CD4-positive, CD25-positive, alpha-beta regulatory T cell (primary cell): ENCODE results near the gene MAPK8IP1. TPM values are rescaled to one million over a fixed set of nuclear protein-coding genes. Genes with fewer than 3 reads are reported as not detected.

ENCODE experiments used
- ATAC-seq, 2 donors: fragments of 150-1000 bp; cut with Tn5 transposase; one replicate each; pipeline ENCODE4 v1.10.0; 2021; ENCODE audit warnings: low read depth in 2 of 2, moderate number of reproducible peaks in 2 of 2, moderate library complexity in 1 of 2
- DNase-seq, 3 donors: peaks; one replicate each; pipeline versions ENCODE4 v3.0.0 to v3.0.0-alpha.2; 2012 to 2022; ENCODE audit warnings: mixed read lengths in 1 of 3
- H3K27ac ChIP-seq: one replicate; pipeline ENCODE4 v1.7.0; 2013; ENCODE audit warnings: mild to moderate bottlenecking, low read length; ENCODE audit not compliant: insufficient read depth, poor library complexity, severe bottlenecking
- H3K27me3 ChIP-seq: one replicate; pipeline ENCODE4 v1.7.0; 2013; ENCODE audit warnings: low read length; ENCODE audit not compliant: control insufficient read depth, insufficient read depth
- H3K36me3 ChIP-seq: one replicate; pipeline ENCODE4 v1.7.0; 2013; ENCODE audit warnings: mild to moderate bottlenecking, low read length, moderate library complexity; ENCODE audit not compliant: control insufficient read depth, insufficient read depth
- H3K4me1 ChIP-seq: 2 replicates; pipeline ENCODE4 v1.7.0; 2013; ENCODE audit warnings: mild to moderate bottlenecking, low read length; ENCODE audit not compliant: insufficient read depth, control insufficient read depth, poor library complexity, severe bottlenecking
- H3K4me3 ChIP-seq: one replicate; pipeline ENCODE4 v1.7.0; 2013; ENCODE audit warnings: low read depth, mild to moderate bottlenecking, low read length, moderate library complexity
- H3K9me3 ChIP-seq, 2 experiments: 1 replicate in 1 of 2; 2 replicates in 1 of 2; pipeline ENCODE4 v1.7.0; 2013; ENCODE audit warnings: low read length in 2 of 2, mild to moderate bottlenecking in 1 of 2, moderate library complexity in 1 of 2; ENCODE audit not compliant: control insufficient read depth in 2 of 2
- H3K27ac Mint-ChIP-seq, 3 donors: one replicate each; pipeline ENCODE4 v1.8.0; 2020 to 2022; ENCODE audit warnings: mild to moderate bottlenecking in 3 of 3, mixed read lengths in 3 of 3, moderate library complexity in 2 of 3
- H3K27me3 Mint-ChIP-seq: one replicate; pipeline ENCODE4 v1.8.0; 2022; ENCODE audit warnings: mild to moderate bottlenecking, mixed read lengths
- H3K36me3 Mint-ChIP-seq: one replicate; pipeline ENCODE4 v1.8.0; 2020; ENCODE audit warnings: mixed read lengths
- H3K4me1 Mint-ChIP-seq, 4 donors: one replicate each; pipeline ENCODE4 v1.8.0; 2020 to 2022; ENCODE audit warnings: mixed read lengths in 4 of 4, mild to moderate bottlenecking in 1 of 4
- H3K4me3 Mint-ChIP-seq, 4 donors: one replicate each; pipeline ENCODE4 v1.8.0; 2020 to 2022; ENCODE audit warnings: mild to moderate bottlenecking in 4 of 4, mixed read lengths in 4 of 4, moderate library complexity in 3 of 4
- H3K9me3 Mint-ChIP-seq, 7 donors: one replicate each; pipeline ENCODE4 v1.8.0; 2020 to 2022; ENCODE audit warnings: mixed read lengths in 7 of 7, mild to moderate bottlenecking in 3 of 7, moderate library complexity in 2 of 7
- polyA plus RNA-seq, 4 donors: library from polyadenylated mRNA; unstranded; fragments of 300-500 nt; fragmentation: Illumina TruSeq; gene quantifications; one replicate each; pipeline ENCODE4 v1.2.3, GENCODE V29; 2021
- total RNA-seq: library from RNA; stranded (reverse); gene quantifications from one replicate; pipeline ENCODE4 v1.2.3, GENCODE V29; 2022

Gene MAPK8IP1
- total and polyA plus RNA-seq, 5 donors from 2014 or later: 0.18 to 4.1 TPM; not detected in 3

DNA sequence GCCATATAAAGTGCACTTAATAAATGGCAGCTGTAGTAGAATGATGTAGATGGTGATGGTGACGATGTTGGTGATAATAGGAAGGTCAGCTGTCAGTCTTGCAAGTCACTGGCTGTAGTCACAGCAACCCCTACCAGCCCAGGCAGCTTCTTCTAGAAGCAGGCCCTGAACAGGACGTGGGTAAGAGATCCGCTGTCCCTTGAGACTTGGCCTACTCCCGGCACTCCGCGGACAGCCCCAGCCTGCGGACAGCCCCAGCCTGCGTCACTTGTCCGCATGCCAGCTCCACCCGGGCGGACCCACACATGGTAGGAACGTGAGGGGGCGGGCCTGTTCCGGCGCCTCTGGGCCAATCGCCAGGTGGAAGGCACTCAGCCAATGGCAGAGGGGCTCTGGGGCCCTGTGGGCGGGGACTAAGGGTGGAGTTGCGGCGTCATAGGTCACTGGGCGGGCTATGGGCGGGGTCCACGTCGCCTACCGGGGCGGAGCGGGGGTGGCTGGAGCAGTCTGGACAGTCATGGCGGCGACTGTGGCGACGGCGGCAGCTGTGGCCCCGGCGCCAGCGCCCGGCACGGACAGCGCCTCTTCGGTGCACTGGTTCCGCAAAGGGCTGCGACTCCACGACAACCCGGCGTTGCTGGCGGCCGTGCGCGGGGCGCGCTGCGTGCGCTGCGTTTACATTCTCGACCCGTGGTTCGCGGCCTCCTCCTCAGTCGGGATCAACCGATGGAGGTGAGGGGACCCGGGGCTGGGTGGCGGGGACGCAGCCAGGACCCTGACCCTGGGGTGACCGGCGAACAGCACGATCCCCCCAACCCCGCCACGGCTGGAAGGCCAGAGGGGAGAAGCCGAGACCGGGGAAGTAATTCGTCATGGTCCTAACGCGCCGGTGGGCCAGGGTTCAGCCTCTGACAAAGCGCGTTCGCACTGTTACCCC is 38.2 kb upstream of the MAPK8IP1 start, which contains the start of gene CRY2:
Gene CRY2 (plus strand): TSS at position 502 of the 937 bp plus-strand sequence. CDS start 16 bp downstream, at position 518.
- DNase-seq (peak; percentile 96 to 98 (median 97)), ATAC-seq (peak; percentile 92 to 93)
- Histone ChIP-seq H3K36me3 (peaks cover 5% of the 10 kb centered on the region), H3K27me3 (peaks cover 2% of the 10 kb centered on the region), H3K27ac (peak within 1 kb of the TSS; percentile 92), H3K4me3 (peak within 1 kb of the TSS; percentile 87), H3K9me3 (no peaks in the 10 kb centered on the region), H3K4me1 (peaks cover 43% of the 10 kb centered on the region)
- Mint-ChIP-seq H3K27me3 (peaks cover 28% of the 10 kb centered on the region), H3K27ac (peak within 1 kb of the TSS; percentile 50 to 99 (median 98)), H3K9me3 (no peaks in the 10 kb centered on the region), H3K36me3 (peaks cover 7% of the 10 kb centered on the region), H3K4me1 (peaks cover 19 to 67% (median 45%) of the 10 kb centered on the region in 4 donors), H3K4me3 (peak within 1 kb of the TSS; percentile 86 to 96 (median 92))

DNA sequence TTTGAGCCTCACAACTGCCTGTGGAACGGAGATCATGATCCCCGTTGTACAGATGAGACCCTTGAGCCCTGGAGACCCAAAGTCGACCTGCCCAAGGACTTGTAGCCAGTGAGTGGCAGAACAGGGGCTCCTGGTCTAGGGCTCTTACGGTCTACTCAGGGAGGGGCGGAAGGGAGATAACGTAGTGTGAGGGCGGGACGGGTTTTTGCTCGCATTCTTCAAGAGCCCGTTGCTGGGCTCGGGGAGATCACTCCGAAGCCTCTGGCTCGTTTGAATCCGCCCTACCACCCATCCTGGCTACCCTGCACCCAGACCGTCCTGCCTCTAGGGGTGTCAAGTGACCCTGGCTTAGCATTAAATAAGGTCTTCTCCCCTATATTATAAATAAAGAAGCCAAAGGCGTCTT is 37.5 kb upstream of the MAPK8IP1 start:
- peak overlapping the region in 2 of 3 donors; percentile 34 to 99 for H3K27ac Mint-ChIP-seq
- H3K4me3 ChIP-seq: peak overlapping the region; percentile 79
- H3K36me3 Mint-ChIP-seq: peaks cover 7% of the 10 kb centered on the region
- H3K9me3 ChIP-seq: no peaks in the 10 kb centered on the region
- H3K4me3 Mint-ChIP-seq: peak overlapping the region; percentile 86 to 96 (median 92)
- ATAC-seq (peak; percentile 3 to 10), DNase-seq (peak; percentile 20 to 86 (median 53))
- H3K27ac ChIP-seq: peak overlapping the region; percentile 92
- no peaks in the 10 kb centered on the region for H3K9me3 Mint-ChIP-seq
- H3K27me3 Mint-ChIP-seq: peaks cover 27% of the 10 kb centered on the region
- H3K4me1 Mint-ChIP-seq: peaks cover 18 to 68% (median 48%) of the 10 kb centered on the region in 4 donors
- H3K4me1 ChIP-seq: peaks cover 46% of the 10 kb centered on the region
- peaks cover 5% of the 10 kb centered on the region for H3K36me3 ChIP-seq
- peaks cover 2% of the 10 kb centered on the region for H3K27me3 ChIP-seq

DNA sequence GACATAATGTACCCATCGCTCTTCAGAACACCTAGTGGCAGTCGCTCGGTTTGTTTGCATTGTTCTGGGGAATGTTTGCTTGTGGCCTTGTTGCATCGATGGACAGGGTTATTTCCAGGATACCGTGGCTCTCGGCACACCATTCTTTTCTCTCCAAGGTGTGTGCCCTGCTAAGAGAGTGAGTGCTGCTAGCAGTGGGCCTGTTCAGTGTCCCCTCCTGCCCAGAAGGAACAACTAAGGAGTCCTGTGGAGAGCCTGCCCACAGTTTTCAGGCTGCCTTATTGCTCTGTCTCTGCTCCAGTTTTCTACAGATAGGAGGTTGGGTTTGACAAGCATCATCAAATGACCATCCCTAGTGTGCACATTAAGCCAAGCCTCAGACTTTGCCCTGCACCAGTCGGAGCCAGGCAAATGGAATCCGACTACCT is 36.8 kb upstream of the MAPK8IP1 start:
- no peak for ATAC-seq
- peaks cover 13 to 63% (median 43%) of the 10 kb centered on the region in 4 donors for H3K4me1 Mint-ChIP-seq

DNA sequence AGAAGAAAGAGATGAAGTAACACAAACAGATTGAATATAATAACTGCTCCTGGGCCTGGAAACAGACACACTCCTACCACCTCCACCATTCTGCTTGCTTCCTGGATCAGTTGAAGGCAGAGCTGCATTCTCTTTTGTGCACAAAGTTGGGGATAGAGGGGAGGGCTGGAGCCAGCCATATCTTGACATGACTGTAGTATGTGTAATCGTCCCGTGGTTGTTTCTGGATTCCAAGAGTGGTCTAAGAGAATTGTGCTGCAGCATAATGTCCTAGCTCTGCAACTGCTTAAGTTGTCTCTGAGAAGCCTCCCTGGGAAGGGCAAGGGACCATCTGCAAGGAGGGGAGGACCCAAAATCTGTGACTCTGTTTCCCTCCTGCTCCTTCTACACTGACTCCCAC is 35.0 kb upstream of the MAPK8IP1 start:
- no peak for ATAC-seq
- Histone ChIP-seq H3K27me3 (peaks cover 2% of the 10 kb centered on the region), H3K4me3 (no peak overlapping the region), H3K36me3 (peaks cover 11% of the 10 kb centered on the region), H3K9me3 (no peaks in the 10 kb centered on the region), H3K4me1 (peaks cover 39% of the 10 kb centered on the region), H3K27ac (no peak overlapping the region)
- DNase-seq: no peak
- H3K27me3 Mint-ChIP-seq: peaks cover 12% of the 10 kb centered on the region
- peaks cover 9% of the 10 kb centered on the region for H3K36me3 Mint-ChIP-seq
- H3K4me3 Mint-ChIP-seq: peak overlapping the region in 3 of 4 donors; percentile 77 to 92 (median 80)
- no peaks in the 10 kb centered on the region for H3K9me3 Mint-ChIP-seq
- peaks cover 13 to 66% (median 45%) of the 10 kb centered on the region in 4 donors for H3K4me1 Mint-ChIP-seq
- H3K27ac Mint-ChIP-seq: no peak overlapping the region

More for the DNA sequence above, 36.8 kb upstream of the MAPK8IP1 start:
- Mint-ChIP-seq H3K27ac (peak overlapping the region in 2 of 3 donors; percentile 17 to 34), H3K4me3 (peak overlapping the region; percentile 73 to 92 (median 88)), H3K36me3 (peaks cover 7% of the 10 kb centered on the region), H3K27me3 (peaks cover 19% of the 10 kb centered on the region), H3K9me3 (no peaks in the 10 kb centered on the region)
- peak overlapping the region; percentile 79 for H3K4me3 ChIP-seq
- peaks cover 39% of the 10 kb centered on the region for H3K4me1 ChIP-seq
- DNase-seq: no peak
- peaks cover 2% of the 10 kb centered on the region for H3K27me3 ChIP-seq
- no peaks in the 10 kb centered on the region for H3K9me3 ChIP-seq
- peaks cover 5% of the 10 kb centered on the region for H3K36me3 ChIP-seq
- no peak overlapping the region for H3K27ac ChIP-seq

DNA sequence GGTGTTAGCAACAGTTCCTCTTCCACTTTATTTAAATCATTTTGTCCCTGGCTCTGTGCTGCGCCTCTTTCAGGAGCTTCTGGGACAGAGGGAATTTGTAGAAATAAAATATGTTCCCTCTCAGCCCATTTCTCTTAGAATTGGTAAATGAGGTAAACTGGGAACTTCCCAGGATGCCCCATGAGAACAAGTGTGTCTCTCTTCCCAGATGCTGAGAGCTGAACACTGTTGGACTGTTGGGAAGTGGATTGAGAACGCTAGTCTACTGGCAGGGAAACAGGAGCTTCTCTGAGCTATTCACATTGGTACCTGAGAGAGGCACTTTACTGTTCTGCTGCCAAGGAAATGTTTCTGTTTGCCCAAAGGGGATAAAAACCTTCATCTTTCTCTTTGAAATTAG is 34.2 kb upstream of the MAPK8IP1 start:
- H3K27me3 Mint-ChIP-seq: peaks cover 8% of the 10 kb centered on the region
- H3K27ac ChIP-seq: no peak overlapping the region
- H3K27ac Mint-ChIP-seq: no peak overlapping the region
- H3K36me3 Mint-ChIP-seq: peaks cover 13% of the 10 kb centered on the region
- H3K9me3 ChIP-seq: no peaks in the 10 kb centered on the region
- H3K36me3 ChIP-seq: peaks cover 19% of the 10 kb centered on the region
- peak overlapping the region in 3 of 4 donors; percentile 16 to 92 (median 74) for H3K4me3 Mint-ChIP-seq
- no peak overlapping the region for H3K4me3 ChIP-seq
- peaks cover 37% of the 10 kb centered on the region for H3K4me1 ChIP-seq
- H3K27me3 ChIP-seq: no peaks in the 10 kb centered on the region
- DNase-seq: no peak
- no peaks in the 10 kb centered on the region for H3K9me3 Mint-ChIP-seq
- H3K4me1 Mint-ChIP-seq: peaks cover 13 to 62% (median 40%) of the 10 kb centered on the region in 4 donors
- ATAC-seq: no peak

DNA sequence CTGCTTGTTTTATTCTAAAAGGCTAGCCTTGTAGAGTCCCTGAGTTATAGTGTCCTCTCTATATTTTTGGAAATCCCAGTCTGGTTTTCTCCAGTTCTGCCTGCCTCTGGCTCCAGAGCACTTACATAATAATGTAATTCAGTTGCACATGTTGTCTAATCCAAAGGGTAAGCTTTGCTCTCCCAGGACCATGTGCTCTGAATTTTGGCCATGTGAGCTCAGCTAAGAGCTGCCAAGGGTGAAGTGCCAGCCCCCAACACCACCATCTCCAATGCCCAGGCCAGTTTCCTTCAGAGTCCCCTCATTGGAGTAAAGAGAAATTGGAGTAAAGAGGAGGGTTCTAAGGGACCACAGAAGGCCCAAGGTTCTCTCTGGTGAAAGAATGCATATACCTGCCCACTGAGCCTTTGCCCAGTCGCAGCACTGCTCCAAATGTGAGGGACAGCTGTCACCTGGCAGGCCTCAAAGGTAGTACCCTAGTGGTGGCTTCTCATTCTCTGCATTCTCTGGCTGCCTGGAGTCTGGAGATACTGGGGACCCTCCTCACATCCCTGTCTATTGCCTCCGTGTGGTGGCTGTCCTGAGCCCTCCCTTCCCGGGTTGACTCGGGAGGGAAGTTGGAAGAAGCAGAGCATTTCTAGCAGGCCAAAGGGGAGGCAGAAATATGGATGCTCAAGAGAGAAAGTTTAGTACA is 33.3 kb upstream of the MAPK8IP1 start:
- H3K36me3 ChIP-seq: peaks cover 26% of the 10 kb centered on the region
- H3K27me3 Mint-ChIP-seq: peaks cover under 1% of the 10 kb centered on the region
- no peak for ATAC-seq
- H3K4me3 Mint-ChIP-seq: peak overlapping the region in 2 of 4 donors; percentile 47 to 60
- peaks cover 18% of the 10 kb centered on the region for H3K36me3 Mint-ChIP-seq
- H3K9me3 ChIP-seq: no peaks in the 10 kb centered on the region
- H3K27me3 ChIP-seq: no peaks in the 10 kb centered on the region
- no peak overlapping the region for H3K4me3 ChIP-seq
- H3K4me1 ChIP-seq: peaks cover 28% of the 10 kb centered on the region
- no peak overlapping the region for H3K27ac ChIP-seq
- H3K4me1 Mint-ChIP-seq: peaks cover 7 to 56% (median 35%) of the 10 kb centered on the region in 4 donors
- H3K27ac Mint-ChIP-seq: no peak overlapping the region
- H3K9me3 Mint-ChIP-seq: no peaks in the 10 kb centered on the region
- no peak for DNase-seq

DNA sequence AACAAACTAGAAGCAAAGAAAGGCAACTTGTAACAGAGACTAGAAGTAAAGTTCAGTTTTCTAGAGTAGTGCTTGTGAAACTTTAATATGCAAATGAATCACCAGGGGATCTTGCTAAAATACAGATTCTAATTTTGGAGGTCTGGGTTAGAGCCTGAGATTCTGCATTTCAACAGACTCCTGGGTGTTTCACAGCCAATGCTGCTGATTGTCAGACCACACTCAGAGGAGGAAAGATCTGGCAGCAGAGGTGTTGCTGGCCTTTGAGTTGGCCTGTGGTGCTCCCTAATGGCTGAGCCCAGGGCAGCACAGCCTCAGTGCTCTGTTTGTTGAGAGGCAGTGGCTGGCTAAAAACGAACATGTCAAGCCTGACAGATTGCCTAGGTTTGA is 32.7 kb upstream of the MAPK8IP1 start:
- no peaks in the 10 kb centered on the region for H3K9me3 Mint-ChIP-seq
- Histone ChIP-seq H3K4me3 (no peak overlapping the region), H3K4me1 (peaks cover 27% of the 10 kb centered on the region), H3K9me3 (no peaks in the 10 kb centered on the region), H3K36me3 (peaks cover 31% of the 10 kb centered on the region), H3K27ac (no peak overlapping the region), H3K27me3 (no peaks in the 10 kb centered on the region)
- no peak for ATAC-seq
- peaks cover 7 to 56% (median 36%) of the 10 kb centered on the region in 4 donors for H3K4me1 Mint-ChIP-seq
- no peak overlapping the region for H3K27ac Mint-ChIP-seq
- H3K27me3 Mint-ChIP-seq: no peaks in the 10 kb centered on the region
- peak overlapping the region in 2 of 4 donors; percentile 30 to 38 for H3K4me3 Mint-ChIP-seq
- peaks cover 23% of the 10 kb centered on the region for H3K36me3 Mint-ChIP-seq
- DNase-seq: no peak
